Right atrium auricular region (tissue), 2 donors: ENCODE results near the gene MAPRE3. TPM values are rescaled to one million over a fixed set of nuclear protein-coding genes. Genes with fewer than 3 reads are reported as not detected.

ENCODE experiments used
- DNase-seq: peaks from one replicate; pipeline ENCODE4 v3.0.0-alpha.2; 2019; ENCODE audit warnings: low spot score
- H3K27ac ChIP-seq, 2 donors: fragments of 200-600 bp; sonication (generic); 1 replicate in 1 of 2; 2 replicates in 1 of 2; pipeline ENCODE4 v1.5.1; 2016 to 2019
- H3K27me3 ChIP-seq, 2 donors: fragments of 200-600 bp; sonication (generic); one replicate each; pipeline versions ENCODE4 v1.5.1 to v1.6.0; 2017 to 2019
- H3K36me3 ChIP-seq: fragments of 200-600 bp; sonication (generic); one replicate; pipeline ENCODE4 v1.5.1; 2016
- H3K4me1 ChIP-seq, 2 donors: fragments of 200-600 bp; sonication (generic); one replicate each; pipeline versions ENCODE4 v1.5.1 to v1.6.0; 2017 to 2019
- H3K4me3 ChIP-seq, 2 donors: fragments of 200-600 bp; sonication (generic); 1 replicate in 1 of 2; 2 replicates in 1 of 2; pipeline ENCODE4 v1.5.1; 2017 to 2019; ENCODE audit warnings: mild to moderate bottlenecking in 1 of 2, moderate library complexity in 1 of 2
- H3K9me3 ChIP-seq, 2 donors: fragments of 200-600 bp; sonication (generic); one replicate each; pipeline ENCODE4 v1.5.1; 2019
- total RNA-seq, 2 donors: library from RNA; depleted of rRNA; stranded (reverse); fragments of >200 nt; gene quantifications; one replicate each; pipeline ENCODE4 v1.1.0, GENCODE V29; 2016
- TF ChIP-seq, protein P1 (sequence below), 2 donors: fragments of 200-600 bp; sonication (generic); IDR thresholded peaks; one replicate each; pipeline ENCODE4 v1.5.1; 2019; ENCODE audit warnings: antibody characterized with exemption in 2 of 2

MAPRE3 gene
- total RNA-seq, 2 donors from 2014 or later, result 20.6 to 33.4 TPM

DNA sequence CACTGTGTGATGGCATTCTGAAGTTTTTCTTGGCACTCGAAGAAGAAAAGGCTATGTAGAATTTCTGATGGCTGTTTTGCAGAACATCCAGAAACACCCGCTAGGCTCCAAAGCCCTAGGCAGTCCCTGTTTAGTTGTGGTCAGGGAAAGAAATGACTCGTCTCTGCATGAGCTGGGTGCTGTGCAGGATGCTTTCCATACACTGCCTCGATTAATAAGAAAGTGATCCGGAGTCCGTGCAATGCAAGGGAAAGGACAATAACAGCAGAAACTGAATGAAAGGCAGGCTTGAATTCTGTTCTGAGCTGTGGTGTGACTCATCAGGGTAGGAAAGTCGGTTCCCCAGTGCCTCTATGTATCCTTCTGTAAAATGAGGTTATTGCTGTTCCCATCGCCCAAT lies 18.7 kb downstream of the MAPRE3 start:
- Histone ChIP-seq H3K27me3 (no peaks in the 10 kb centered on the region), H3K36me3 (no peaks in the 10 kb centered on the region), H3K4me1 (no peaks in the 10 kb centered on the region), H3K9me3 (no peaks in the 10 kb centered on the region), H3K27ac (no peak overlapping the region), H3K4me3 (no peak overlapping the region)
- TF ChIP-seq, protein P1, sequence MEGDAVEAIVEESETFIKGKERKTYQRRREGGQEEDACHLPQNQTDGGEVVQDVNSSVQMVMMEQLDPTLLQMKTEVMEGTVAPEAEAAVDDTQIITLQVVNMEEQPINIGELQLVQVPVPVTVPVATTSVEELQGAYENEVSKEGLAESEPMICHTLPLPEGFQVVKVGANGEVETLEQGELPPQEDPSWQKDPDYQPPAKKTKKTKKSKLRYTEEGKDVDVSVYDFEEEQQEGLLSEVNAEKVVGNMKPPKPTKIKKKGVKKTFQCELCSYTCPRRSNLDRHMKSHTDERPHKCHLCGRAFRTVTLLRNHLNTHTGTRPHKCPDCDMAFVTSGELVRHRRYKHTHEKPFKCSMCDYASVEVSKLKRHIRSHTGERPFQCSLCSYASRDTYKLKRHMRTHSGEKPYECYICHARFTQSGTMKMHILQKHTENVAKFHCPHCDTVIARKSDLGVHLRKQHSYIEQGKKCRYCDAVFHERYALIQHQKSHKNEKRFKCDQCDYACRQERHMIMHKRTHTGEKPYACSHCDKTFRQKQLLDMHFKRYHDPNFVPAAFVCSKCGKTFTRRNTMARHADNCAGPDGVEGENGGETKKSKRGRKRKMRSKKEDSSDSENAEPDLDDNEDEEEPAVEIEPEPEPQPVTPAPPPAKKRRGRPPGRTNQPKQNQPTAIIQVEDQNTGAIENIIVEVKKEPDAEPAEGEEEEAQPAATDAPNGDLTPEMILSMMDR (IDR thresholded peaks at IDR 0.05), result no peak
- no peak for DNase-seq

DNA sequence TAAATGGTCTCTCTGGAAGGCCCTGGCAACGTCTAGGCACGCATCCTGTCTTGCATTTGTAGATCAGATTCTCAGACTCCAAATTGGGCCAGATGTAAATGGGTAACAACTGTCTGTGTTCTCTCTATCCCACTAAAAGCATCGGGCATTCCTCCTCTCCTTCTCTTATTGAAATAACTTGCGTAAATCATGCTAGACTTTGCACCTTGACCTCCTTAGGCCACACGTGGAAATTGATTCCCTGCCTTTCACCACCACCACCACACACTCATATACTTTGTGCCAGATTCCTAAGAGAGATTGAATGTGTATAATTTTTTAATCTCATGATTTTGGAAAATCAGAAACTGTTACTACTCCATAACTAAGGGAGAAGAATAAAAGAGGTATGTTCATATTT lies 21.3 kb downstream of the MAPRE3 start:
- Histone ChIP-seq H3K4me1 (no peaks in the 10 kb centered on the region), H3K4me3 (no peak overlapping the region), H3K27ac (no peak overlapping the region), H3K9me3 (no peaks in the 10 kb centered on the region), H3K27me3 (no peaks in the 10 kb centered on the region), H3K36me3 (no peaks in the 10 kb centered on the region)
- no peak for DNase-seq
- TF ChIP-seq, protein P1 (IDR thresholded peaks at IDR 0.05), result no peak

DNA sequence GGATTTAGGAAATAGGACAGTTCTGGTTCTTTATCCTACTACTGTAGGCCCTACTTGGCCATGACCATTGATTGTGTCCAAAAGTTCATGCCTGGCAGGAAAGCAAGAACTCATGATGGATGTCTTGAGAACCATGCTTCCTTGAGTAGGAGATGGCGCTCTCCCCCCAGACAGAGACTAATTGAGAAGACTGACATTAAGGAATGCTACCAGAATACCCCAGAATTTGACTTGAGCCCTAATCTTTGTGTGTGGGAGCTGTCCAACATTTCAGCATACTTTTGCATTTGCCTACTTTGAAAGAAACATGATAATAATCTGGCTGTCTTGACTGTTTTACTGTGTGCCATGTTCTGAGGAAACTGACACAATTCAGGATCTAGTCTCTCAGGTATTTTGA lies 23.3 kb downstream of the MAPRE3 start:
- Histone ChIP-seq H3K4me1 (no peaks in the 10 kb centered on the region), H3K27me3 (no peaks in the 10 kb centered on the region), H3K27ac (no peak overlapping the region), H3K36me3 (peaks cover 3% of the 10 kb centered on the region), H3K9me3 (no peaks in the 10 kb centered on the region), H3K4me3 (no peak overlapping the region)
- no peak for DNase-seq
- TF ChIP-seq, protein P1 (IDR thresholded peaks at IDR 0.05), result no peak

DNA sequence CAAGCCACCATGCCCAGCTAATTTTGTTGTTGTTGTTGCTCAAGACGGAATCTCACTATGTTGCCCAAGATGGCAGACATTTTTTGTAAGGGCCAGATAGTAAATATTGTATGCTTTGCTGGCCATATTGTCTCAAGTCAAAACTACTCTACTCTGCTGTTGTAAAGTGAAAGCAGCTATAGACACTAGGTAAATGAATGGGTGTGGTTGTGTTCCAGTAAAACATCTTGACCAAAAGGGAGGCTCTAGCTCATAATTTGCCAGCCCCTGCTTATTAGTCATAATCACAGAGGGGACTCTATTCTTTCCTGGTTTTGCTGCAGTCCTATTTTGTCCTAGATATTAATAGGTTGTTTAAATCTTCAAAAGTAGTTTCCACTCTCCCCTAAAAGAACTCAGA lies 24.5 kb downstream of the MAPRE3 start:
- peaks cover 4% of the 10 kb centered on the region for H3K36me3 ChIP-seq
- no peak overlapping the region for H3K4me3 ChIP-seq
- H3K9me3 ChIP-seq, result no peaks in the 10 kb centered on the region
- no peaks in the 10 kb centered on the region for H3K27me3 ChIP-seq
- TF ChIP-seq, protein P1 (IDR thresholded peaks at IDR 0.05), result no peak
- no peak for DNase-seq
- H3K27ac ChIP-seq, result no peak overlapping the region
- H3K4me1 ChIP-seq, result no peaks in the 10 kb centered on the region

DNA sequence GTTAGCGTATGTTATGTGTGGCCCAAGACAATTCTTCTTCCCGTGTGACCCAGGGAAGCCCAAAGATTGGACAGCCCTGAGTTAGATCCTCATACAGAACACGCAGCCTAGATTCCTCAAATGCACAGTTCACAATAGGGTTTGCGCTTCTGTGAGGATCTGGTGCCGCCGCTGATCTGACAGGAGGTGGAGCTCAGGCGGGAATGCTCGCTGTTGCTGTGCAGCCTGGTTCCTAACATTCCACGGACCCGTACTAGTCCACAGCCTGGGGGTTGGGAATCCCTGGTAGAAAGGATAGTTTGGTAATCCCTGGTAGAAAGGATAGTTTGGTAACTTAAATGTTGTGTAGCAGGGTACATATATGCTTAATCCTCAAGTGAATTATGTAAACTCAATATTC lies 27.0 kb downstream of the MAPRE3 start:
- TF ChIP-seq, protein P1 (IDR thresholded peaks at IDR 0.05), result no peak
- Histone ChIP-seq H3K9me3 (no peaks in the 10 kb centered on the region), H3K36me3 (peaks cover 4% of the 10 kb centered on the region), H3K27ac (no peak overlapping the region), H3K4me1 (no peaks in the 10 kb centered on the region), H3K27me3 (no peaks in the 10 kb centered on the region), H3K4me3 (no peak overlapping the region)
- no peak for DNase-seq

DNA sequence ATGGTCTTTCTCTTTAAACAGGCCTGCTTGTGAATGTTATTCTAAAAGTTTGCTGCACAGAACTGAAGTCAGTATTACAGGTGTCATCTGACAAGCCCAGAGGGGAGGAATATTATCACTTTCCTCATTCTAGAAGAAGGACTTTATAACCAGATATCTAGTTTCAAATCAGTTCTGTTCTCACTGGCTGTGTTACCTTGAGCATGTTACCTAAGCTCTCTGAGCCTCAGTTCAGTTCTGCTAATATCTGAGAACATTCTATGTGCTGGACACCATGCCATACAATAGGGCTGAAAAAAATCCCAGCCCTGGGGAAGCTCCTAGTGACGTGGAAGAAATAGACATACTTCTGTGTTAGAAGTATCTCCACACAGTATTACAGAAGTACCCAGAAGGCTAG lies 27.9 kb downstream of the MAPRE3 start:
- Histone ChIP-seq H3K36me3 (peaks cover 4% of the 10 kb centered on the region), H3K27ac (no peak overlapping the region), H3K9me3 (no peaks in the 10 kb centered on the region), H3K27me3 (no peaks in the 10 kb centered on the region), H3K4me1 (no peaks in the 10 kb centered on the region), H3K4me3 (no peak overlapping the region)
- no peak for DNase-seq
- TF ChIP-seq, protein P1 (IDR thresholded peaks at IDR 0.05), result no peak
